Astrocyte of the cerebellum (primary cell): Measurements from ENCODE around the gene C1orf122.
"Not testable (repeated sequence)": the region's sequence is repeated elsewhere in the genome, so short reads cannot be mapped to it uniquely, and the experiment has no call there.

Source experiments
- DNase-seq: peaks from one replicate; pipeline ENCODE4 v3.0.0-alpha.2; 2011; ENCODE audit warnings: low read depth
- H3K4me3 ChIP-seq: 2 replicates; pipeline ENCODE4 v1.5.1; 2011; ENCODE audit warnings: mild to moderate bottlenecking, low read depth, low read length, moderate library complexity
- in situ Hi-C: cut with HindIII; loops from 2 replicates; pipeline ENCODE4 v1.10.0; 2017; ENCODE audit warnings: low sequenced_read_pairs
- TF ChIP-seq, protein P1 (sequence below): IDR thresholded peaks from 2 replicates; pipeline ENCODE4 v1.5.1; 2012; ENCODE audit warnings: low read length, low read depth, moderate library complexity, mild to moderate bottlenecking; ENCODE audit errors: missing control alignments

The C1orf122 gene

DNA sequence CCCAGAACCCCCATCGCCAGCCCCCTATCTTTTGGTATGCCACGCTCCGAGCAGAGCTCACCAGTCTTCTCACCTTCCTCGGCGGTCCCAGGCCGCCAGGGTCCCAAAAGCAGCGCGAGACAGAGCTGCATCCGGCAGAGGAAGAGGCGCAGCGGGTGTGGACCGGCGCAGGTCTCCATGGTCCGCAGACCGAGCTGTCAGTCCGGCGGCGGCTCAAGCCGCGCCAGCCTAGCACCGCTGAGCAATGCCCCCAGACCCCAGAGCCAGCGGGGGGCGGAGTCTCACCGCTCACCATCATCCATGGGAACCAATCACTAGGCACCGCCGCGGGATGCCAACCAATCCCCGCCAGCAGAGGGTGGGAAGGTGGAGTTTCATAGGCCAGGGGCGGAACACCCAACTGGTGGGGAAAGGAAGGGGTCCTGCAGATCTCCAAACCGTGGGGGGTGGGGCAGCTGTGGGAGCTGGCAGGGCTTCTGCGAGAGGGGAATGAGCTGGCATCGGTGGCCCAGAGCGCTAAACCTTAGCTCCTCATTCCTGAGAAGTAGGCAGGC is 42.6 kb upstream of the C1orf122 start, which contains the start of gene EPHA10:
TSS of gene EPHA10 (minus strand) at position 233 of the 554 bp plus-strand sequence. CDS start at position 179, 54 bp downstream.
- TF ChIP-seq, protein P1, sequence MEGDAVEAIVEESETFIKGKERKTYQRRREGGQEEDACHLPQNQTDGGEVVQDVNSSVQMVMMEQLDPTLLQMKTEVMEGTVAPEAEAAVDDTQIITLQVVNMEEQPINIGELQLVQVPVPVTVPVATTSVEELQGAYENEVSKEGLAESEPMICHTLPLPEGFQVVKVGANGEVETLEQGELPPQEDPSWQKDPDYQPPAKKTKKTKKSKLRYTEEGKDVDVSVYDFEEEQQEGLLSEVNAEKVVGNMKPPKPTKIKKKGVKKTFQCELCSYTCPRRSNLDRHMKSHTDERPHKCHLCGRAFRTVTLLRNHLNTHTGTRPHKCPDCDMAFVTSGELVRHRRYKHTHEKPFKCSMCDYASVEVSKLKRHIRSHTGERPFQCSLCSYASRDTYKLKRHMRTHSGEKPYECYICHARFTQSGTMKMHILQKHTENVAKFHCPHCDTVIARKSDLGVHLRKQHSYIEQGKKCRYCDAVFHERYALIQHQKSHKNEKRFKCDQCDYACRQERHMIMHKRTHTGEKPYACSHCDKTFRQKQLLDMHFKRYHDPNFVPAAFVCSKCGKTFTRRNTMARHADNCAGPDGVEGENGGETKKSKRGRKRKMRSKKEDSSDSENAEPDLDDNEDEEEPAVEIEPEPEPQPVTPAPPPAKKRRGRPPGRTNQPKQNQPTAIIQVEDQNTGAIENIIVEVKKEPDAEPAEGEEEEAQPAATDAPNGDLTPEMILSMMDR, result no peak
- DNase-seq, result no peak
- in situ Hi-C loops, result no loop called here
- no peak within 1 kb of the TSS for H3K4me3 ChIP-seq

DNA sequence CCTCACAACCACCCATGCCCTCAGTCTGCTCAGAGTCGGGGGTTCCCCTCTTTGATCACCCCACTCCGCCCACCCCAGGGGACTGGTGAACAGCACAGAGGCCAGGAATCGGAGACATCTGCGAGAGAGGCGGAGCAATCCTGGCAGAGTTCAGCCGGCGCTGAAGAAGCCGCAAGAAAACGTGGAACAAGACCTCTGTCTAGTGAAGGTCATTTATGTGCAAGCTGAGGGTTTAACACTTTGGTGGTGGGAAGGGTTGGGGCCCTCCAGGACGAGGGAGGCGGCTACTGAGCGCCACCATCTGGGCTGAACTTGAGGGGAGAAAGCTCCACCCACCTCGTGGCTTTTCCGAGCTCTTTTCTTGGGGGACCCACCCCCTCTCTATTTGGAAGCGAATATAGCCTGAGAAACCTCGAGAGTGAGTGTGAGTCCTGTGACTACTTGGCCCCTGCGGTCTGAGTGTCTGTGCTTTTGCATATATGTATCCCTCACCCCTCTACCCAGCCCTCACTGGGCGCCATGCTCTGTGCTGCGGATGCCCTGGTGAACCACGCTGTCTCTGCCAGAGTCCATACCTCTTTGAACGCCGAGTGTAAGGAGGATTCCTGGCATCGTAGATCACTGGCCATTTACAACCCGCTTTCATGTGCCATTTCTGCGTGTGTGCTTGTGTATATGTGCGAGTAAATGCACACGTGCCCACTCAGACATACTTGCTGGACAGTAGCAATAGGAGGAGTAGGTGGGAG is 41.5 kb upstream of the C1orf122 start:
- in situ Hi-C loops, result no loop called here
- H3K4me3 ChIP-seq, result no peak overlapping the region
- TF ChIP-seq, protein P1, result no peak
- no peak for DNase-seq

DNA sequence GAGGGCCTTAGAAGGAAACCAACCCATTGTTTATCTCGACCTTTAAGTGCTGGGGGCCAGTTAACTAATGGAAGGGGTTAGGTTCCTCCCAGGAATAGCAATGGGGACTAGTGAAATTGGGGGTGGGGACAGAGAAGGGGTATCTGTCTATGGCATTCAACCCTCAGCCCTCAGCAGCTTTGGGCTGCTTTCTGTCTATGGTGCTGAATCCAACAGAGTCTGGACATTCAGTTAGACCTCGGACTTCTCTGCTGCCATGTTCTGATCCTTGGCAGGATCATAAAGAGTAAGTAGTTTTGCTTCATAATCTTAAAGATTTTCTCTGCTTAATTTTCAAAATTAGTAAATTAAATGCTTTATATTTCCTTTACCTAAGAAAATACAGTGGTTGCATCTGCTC is 40.1 kb upstream of the C1orf122 start:
- no peak for DNase-seq
- TF ChIP-seq, protein P1, result no peak
- in situ Hi-C loops, result no loop called here

DNA sequence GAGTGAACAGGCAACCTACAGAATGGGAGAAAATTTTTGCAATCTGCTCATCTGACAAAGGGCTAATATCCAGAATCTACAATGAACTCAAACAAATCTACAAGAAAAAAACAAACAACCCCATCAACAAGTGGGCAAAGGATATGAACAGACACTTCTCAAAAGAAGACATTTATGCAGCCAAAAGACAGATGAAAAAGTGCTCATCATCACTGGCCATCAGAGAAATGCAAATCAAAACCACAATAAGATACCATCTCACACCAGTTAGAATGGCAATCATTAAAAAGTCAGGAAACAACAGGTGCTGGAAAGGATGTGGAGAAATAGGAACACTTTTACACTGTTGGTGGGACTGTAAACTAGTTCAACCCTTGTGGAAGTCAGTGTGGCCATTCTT is 36.1 kb upstream of the C1orf122 start:
- DNase-seq, H3K4me3 ChIP-seq, in situ Hi-C loops: not testable (repeated sequence)

More for the DNA sequence above, 40.1 kb upstream of the C1orf122 start:
- H3K4me3 ChIP-seq, result no peak overlapping the region

DNA sequence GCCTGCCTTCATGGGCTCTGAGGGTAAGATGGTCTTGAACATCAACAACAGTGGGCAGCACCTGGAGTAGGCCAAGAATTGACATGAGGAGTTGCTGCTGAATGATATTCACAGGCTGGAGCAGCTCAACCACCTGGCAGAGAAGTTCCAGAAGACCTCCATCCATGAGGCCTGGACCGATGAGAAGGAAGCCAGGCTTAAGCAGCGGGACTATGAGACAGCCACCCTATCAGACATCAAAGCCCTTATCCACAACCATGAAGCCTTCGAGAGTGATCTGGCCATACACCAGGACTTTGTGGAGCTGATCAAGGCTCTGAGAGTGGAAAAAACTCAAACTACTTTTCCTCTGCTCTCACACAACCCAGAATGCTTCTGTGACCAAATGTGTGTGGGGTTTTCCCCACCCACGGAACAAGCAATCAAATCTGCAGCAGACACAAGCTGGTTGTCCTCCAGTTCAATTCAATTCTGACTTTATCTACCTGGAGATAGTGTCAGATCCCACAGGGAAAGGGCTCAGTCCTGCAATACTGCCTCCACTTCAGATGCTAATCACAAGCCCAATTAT is 30.6 kb upstream of the C1orf122 start:
- H3K4me3 ChIP-seq, result no peak overlapping the region
- in situ Hi-C loops, result no loop called here
- TF ChIP-seq, protein P1, result no peak
- no peak for DNase-seq

DNA sequence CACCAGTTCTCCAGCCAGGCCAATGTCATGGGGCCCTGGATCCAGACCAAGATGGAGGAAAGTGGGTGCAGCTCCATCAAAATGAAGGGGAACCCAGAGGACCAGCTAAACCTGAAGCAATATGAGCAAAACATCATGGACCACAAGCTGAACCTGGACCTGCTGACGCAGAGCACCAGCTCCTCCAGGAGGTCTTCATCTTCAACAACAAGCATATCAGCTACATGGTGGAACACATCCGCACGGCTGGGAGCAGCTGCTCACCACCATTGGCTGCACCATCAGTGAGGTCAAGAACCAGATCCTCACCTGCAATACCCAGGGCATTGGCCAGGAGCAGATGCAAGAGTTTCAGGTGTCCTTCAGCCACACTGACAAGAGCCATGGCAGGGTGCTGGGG is 28.9 kb upstream of the C1orf122 start:
- no peak for DNase-seq
- no peak overlapping the region for H3K4me3 ChIP-seq
- in situ Hi-C loops, result no loop called here
- TF ChIP-seq, protein P1, result no peak

DNA sequence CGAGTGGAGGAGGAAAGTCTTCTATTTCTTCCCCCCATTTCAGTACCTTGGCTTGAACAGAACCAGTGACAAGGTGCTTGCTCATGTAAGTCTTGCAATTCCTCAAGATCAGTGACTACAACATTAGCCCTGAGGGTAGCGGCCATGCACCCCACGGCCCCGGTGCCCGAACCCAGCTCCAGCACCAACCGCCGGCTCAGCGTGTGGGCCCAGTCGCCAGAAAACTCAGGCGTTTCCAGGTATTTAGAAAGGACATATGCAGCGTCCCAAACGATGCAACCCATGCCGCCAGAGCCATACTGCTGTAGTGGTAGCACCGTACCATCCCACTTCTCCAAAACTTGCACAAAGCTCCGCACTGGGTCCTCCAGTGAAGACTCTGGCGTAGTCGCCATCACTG is 25.1 kb upstream of the C1orf122 start:
- no peak overlapping the region for H3K4me3 ChIP-seq
- DNase-seq, result no peak
- in situ Hi-C loops, result no loop called here
- TF ChIP-seq, protein P1, result no peak
